SK-N-DZ (cell line): Measurements from ENCODE around the gene SLMAP.

Experiments used
- DNase-seq: peaks from one replicate; pipeline ENCODE4 v3.0.0-alpha.2; 2015; ENCODE audit warnings: low spot score

SLMAP gene

DNA sequence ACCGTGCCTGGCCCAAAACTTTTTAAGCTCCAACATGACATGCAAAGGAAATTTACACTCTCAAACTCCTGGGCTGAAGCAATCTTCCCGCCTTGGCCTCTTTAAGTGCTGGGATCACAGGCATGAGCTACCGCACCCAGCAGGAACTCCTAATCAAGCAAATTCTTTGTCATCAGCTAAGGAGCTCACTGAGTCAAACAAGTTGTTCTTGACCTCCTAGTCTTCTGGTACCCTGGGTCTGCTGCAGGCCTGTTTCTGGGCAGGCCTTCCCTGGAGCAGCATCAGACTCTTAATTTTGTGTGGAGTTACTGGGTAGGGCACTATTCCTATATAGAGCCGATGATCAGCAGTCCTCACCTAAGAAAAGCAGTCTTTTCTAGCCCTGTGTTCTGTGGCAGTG is 183.7 kb downstream of the SLMAP start:
- DNase-seq, result no peak

DNA sequence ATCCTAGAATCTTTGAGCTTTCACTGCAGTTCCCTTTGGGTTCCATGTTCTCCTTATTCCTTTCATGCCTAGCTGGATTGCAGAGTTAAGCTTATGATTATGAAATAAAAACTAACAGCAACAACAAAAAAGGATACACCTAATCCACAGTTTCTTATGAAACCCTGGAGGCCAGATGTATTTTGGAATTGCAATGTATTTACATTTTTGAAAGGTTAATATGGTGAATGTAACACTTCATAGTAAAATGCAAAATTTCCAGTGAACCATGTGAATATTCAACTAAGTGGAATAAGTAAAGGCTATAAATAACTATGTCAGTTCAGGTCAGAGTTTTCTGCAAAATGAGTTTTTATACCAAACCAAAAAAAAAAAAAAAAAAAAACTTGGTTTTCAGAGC is 186.3 kb downstream of the SLMAP start:
- DNase-seq, result no peak

DNA sequence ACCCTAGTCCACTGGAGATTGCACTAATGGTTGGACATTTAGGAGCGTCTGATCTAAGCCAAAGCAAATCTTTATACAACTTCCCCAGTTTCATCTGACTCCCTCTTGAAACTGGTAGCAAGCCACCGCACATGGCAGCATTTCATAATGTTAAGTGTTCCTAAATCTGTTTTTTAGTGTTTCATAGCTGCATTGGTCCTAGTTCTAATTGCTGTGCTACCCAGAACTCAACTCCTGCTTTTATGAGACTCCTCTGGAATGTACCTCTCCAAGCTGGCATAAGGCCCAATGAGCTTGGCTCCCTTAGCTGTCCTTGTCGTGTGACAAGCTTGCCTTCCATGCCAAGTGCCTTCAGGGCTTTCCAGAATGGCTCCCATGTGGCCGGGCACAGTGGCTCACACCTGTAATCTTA is 186.8 kb downstream of the SLMAP start:
- DNase-seq, result no peak

DNA sequence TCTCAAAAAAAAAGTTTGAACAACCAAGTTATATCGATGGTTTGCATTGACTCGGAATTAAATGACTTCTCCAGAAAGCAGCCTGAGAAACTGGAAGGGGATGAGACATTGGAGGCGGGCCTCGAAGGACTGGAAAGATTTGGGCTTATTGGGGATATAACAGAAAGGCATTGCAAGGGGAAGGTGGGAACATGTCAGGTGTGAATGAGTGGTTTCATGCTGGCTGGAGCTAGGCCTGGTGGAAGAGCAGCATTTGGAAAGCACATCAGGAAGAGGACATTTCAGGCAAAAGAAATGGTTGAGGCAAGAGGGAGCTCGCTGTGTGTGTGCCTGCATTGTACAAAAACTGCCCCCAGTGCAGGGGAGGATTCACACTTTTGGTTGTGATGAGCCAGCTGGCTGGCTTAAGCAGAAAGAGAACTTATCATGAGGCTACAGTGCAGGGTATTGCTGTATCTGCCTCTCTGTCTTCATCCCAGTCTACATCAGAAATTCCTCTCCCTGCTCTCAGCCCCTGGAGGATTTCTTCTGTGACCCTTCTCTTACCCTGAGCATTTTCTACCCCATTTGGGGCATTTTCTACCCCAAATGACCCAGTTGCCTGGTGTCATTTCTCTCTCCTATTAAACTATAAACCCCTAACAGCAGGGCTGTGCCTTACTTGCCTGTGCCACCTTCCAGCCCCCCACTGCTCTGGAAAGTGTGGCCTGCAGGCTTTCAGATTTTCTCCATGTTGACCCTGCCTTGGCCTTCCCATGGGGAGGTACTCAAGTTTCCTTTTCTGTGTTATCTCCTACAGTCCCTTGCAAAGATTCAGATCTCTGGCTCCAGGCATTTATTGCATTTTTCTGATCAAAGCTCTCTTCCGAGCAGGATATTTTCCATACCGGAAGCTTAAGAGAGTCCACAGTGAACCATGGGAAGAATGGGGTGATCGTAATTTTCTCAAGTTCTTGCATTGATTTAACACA is 187.7 kb downstream of the SLMAP start:
- DNase-seq, result no peak

DNA sequence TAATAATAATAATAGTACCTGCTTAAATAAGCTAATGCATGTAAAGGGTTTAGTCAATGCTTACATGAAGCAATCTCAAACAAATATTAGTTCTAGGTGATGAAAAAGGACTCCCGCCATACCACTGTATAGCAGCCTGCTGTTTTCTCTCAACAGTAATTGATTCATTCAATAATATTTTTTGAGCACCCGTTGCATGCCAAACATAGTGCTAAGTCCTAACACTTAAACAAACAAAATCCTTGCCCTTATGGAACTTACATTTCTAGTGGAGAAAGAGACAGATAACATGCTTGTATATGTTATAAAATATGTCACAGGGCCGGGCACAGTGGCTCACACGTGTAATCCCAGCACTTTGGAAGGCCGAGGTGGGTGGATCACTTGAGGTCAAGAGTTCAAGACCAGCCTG is 190.9 kb downstream of the SLMAP start:
- DNase-seq, result no peak

DNA sequence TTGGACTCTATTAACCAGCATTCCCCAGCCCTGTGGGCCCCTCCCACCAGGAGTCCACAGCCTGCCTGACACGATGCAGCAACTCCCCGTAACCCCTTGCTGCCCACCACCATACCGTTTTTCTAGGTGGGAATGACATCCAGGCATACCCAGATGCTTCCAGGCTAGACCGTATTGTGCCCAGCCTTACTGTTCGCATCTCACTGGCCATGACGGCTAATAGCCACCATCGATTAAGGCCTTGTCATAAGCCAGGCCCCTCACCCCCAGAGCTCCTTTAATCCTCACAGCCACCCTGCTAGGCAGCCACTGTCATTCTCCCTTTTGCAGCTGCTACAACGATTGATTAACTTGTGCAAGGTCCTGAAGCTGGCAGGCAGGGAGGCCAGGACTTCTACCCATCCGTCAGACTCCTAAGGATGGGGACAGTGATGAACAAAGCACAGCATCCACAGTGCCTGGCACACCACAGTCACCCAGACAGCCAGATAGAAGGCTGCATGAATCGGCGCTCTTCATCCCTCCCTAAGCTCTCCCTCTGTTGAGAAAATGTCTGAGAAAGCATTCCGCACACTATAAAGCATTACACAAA is 192.1 kb downstream of the SLMAP start:
- DNase-seq, result no peak

DNA sequence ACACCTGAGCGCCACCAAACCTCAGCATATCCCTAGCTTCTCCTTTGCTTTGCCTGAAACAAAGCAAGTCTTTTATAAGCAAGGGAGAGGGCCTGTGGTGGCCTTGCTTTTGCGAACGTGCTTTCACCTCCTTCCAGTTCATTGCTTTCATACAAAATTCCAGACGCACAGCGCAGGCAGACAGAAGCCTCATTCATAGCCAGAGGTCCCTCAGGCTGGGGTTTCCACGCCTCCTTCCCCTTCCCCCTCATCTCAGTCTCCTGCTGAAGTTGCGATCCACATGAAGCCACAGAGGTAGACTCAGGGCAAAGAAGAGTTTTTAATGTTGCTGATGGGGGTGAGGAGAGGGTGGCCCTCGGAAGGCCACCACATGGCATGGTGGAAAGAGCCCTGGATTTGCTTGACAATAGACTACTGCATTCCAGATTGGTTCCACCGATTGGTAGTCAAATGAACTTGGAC is 192.7 kb downstream of the SLMAP start:
- no peak for DNase-seq

DNA sequence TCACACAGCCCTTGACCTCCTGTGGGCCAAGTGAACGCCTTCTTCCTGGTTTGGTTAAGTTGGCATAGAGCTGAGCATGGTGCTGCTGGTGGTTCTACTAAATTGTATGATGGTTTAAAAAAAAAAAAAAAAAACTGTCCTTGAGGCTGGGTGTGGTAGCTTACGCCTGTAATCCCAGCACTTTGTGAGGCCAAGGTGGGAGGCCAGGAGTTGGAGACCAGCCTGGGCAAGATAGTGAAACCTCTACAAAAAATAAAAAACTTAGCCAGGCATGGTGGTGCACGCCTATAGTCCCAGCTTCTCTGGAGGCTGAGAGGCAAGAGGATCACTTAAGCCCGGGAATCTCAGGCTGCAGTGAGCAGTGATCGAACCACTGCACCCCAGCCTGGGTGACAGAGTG is 193.2 kb downstream of the SLMAP start:
- no peak for DNase-seq

DNA sequence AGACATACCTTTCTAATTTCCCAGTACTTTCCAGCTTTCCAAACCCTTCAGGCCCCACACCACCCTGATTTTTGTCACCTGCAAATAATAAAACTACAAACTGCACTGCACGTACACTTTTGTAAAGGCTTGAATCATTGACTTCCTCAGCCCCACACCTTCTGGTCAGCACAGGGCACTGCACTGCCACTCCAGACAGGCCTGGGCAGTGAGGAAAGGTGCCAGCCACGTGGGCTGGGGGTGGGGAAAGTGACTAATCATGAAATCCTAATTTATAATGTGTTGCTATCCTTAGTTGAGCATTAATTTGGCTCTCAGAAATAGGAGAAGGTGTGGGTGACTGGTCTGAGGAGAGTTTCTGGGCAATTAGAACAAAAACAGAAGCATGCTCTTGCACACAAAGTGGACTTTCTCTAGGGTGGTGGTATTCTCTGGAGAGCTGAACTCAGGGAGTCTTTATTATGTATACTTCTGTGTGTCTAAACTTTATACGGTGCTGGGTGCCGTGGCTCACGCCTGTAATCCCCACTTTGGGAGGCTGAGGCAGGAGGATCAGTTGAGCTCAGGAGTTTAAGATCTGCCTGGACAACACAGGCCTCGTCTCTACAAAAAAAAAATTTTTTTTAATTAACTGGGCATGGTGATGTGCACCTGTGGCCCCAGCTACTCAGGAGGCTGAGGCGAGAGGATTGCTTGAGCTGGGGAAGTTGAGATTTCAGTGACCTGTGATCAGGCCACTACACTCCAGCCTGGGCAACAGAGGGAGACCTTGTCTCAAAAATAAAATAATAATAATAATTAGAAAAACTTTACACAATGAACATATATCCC is 193.9 kb downstream of the SLMAP start:
- no peak for DNase-seq

DNA sequence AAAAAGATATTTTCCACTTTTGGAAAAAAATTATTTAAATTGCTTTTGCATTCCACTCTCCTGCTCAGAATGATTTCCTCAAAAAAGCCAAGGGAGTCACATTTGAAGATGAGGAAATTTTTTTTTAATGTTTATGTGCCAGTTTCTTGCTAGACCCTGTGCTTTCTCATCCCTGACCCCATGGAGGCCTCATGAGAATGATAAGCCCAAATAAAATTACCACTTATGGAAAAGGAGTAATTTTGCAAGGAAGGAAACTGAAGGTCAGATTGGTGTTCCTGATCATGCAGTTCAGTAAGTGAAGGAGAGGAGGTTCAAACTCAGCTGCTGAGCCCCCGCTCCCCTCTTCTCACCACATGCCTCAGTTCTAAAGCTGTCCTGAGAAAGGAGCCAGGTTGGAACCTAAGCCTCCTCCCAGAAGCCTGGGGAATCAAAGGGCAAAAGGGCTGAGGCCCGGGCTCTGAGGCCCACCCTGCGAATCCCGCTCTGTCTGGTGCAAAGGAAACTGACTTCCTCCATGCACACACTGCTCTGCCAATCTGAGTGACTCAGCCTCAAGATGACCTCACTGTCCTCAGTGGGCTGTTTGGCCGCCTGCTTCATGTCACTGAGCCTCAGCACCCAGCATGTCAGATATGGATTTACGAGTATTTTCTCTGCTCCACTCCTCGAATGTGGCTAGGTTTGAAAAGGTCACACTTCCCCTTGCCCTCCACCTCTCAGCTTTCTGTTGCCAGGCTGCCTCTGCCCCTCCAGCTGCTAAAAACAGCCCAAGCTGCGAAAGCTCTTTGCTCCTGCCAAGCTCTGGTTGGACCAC is 195.2 kb downstream of the SLMAP start:
- peak; percentile 91 for DNase-seq

DNA sequence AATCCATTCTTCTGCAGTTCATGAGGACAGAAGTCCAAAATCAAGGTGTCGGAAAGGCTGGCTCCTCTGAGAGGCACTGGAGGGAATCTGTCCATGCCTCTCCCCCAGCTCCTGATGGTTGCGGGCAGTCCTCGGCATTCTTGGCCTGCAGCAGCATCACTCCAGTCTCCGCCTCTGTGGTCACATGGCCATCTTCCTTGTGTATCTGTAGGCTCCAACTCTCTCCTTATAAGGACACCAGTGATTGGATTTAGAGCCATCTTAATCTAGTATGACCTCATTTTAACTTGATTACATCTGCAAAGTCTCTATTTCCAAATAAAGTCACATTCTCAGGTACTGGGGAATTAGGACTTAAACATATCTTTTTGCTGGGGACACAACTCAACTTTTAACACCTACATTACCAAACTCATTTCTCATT is 196.1 kb downstream of the SLMAP start:
- peak; percentile 95 for DNase-seq

DNA sequence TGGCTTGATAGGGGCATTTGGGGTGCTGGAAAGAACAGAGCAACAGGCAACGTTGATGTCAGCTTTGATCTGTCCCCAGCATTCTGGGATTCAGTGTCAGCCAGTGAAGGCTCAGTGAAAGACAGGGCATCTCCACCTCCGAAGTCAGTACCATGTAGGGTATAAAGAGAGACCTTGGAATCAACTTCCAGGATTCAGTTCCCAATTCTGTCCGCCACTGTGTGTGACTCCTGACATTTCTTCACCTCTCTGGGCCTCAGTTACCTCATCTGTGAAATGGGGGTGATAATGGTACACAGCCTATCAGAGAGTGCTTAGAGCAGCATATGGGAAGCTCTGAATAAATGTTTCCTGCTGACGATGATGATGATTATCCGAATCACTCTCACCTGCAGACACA is 196.5 kb downstream of the SLMAP start:
- DNase-seq, result no peak

DNA sequence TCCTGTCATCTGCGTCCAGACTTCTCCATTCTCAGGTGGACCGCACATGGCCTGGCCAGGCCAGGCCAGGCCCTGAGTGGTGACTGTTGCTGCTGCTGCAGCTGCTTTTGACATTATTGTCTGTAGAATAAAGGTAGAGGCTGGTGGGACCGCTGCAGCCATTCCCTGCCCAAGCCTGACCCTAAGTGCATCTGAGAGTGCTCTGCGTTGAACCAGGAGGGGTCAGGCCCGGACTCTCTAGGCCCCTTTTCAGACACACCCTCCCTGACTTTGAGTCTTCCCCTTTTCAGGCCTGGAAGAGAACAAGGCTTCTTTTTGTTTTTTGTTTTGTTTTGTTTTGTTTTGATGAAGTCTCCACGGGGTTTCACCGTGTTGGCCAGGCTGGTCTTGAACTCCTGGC is 197.5 kb downstream of the SLMAP start:
- DNase-seq, result no peak

DNA sequence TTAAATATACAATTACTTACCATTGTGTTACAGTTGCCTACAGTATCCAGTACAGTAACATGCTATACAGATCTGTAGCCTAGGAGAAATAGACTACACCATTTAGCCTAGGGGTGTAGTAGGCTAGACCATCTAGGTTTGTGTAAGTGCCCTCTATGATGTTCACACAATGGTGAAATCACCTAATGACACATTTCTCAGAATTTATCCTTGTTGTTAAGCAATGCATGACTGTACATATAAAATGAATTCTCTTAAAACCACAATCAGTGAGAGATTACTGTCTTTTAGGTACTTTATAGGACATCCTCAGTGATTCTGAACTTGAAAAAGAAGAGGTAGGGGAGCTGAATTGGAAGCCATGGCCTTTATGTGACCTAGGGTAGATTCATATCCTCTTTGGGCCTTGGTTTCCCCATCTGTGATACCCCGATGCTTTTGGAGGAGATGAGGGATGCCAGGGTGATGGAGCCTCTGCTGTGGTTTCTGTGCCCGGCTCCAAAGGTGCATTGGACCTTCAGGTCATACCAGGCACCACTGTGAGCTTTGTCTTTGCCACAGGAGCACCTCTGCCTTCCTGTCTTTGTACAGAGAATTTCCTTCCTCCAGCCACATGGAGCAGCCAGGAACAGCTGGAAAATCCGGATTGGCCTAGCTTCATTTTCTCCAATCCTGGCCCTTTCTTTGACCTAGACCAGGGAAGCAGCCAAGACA is 200.2 kb downstream of the SLMAP start:
- no peak for DNase-seq

DNA sequence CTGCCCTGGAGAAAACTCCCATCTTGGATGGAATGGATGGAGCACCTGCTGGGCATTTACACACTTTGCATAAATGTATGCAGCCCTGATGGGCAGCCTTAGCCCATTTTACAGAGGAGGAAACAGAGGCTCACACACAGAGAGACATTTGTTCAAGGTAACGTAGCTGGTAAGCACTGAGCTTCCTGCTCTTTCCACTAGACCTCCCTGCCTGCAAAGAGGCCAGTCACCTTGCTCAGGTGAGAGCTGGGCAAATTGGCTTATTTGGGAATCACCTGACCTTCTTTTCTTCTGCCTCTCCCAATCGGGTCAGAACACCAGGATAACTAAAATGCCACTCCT is 200.7 kb downstream of the SLMAP start:
- no peak for DNase-seq

DNA sequence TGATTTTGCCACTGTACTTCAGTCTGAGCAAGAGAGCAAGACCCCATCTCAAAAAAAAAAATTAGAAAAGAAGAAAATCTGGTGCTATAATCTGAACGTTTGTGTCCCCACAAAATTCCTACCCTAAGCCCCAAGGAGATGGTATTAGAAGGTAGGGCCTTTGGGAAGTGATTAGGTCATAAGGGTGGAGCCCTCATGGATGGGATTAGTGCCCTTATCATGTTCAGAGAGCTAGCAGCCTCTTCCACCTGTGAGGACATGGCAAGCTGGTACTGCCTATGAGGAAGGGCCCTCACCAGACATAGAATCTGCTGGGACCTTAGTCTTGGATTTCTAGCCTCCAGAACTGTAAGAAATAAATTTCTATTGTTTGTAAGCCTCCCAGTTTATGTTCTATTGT is 201.7 kb downstream of the SLMAP start:
- DNase-seq, result no peak

DNA sequence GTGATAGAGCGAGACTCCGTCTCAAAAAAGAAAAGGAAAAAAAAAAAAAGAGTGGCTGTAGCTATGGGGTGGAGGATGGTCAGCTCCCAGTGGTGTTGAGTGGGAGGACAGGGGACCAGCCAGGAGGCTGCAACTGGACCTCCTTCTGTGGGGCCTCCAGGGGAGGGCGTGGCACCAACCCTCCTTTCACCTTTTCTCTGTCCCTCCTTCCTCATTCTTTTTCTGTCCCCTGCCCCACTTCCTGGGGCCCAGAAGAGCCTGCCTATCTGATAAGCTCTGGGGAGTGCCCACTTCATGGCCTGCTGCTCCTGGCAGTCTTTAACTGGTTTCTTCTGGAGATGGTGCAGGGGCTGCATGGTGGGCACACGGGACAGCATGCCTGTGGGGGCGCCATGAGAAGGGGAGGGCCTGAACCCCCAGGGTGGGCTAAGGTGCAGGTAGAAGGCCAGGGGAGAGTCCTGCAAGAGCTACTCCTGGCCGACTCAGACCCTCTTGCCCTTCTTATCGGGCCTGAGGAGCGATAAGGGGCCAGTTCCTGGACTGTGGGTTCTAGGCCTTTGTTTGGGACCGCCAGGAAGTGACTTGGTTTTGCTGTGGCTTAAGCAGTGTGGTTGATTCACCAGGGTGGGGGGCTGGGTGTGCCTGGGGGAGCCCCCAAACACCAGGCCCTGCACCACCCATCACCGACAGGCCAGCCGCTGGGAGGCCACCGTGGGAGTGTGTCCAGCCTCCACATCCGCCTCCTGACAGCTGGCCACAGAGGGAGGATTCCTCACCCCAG is 202.7 kb downstream of the SLMAP start:
- no peak for DNase-seq

DNA sequence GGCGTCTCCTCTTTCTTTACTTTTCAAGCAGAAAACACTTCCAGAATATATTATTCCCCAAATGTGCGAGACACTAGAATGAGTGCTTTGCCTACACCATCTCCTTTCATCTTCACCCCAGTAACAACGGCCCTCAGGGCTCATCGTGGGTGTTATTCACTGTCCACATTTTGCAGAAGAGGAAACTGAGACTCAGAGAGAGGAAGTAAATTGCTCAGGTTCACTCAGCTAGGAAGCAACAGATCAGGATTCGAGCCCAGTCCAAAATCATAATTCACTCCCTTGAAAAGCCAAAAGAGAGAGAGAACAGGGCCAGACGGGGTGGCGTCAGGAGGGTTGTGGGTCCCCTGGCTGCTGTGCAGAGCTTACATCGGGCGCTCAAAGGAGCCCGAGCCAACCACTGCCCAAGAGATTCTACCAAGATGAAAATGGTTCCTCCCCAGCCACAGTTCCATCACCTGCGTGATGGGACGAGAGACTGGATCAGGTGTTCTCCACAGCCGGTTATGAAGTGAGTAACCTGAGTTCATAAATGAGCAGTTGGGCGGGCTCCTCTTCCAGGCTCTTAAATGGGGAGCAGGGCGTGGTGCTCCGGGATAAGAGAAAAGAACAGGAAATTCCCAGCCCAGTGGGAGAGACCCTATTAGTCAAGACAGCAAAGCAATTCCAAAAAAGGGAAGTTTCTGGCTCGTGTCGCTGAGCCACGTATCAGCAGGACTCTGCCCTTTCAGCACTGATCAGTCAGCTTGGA is 203.5 kb downstream of the SLMAP start:
- DNase-seq, result no peak

DNA sequence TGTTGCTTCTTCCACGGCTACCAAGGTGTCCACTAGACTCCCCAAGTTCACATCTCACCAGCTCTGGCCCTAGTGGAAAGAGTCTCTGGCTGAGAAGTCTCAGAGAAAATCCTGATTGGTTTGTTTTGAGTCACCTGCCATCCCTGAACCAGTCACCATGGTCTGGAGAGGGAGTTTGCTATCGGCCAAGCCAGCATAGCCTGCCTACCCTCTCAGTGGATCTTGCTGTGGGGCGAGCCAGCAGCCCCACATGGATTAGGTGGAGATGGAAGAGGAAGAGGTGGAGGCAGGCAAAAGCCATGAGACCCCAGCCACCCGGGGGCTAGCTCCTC is 204.0 kb downstream of the SLMAP start:
- DNase-seq, result no peak
